Smooth muscle cell (in vitro differentiated cells): Measurements from ENCODE around the gene TTLL11. TPM values are rescaled to one million over a fixed set of nuclear protein-coding genes. Genes with fewer than 3 reads are reported as not detected.
"Not testable (repeated sequence)": the region's sequence is repeated elsewhere in the genome, so short reads cannot be mapped to it uniquely, and the experiment has no call there.

ENCODE experiments used
- DNase-seq: peaks from one replicate; lab custom pipeline; 2025; ENCODE audit not compliant: unreplicated experiment; lab: John Stamatoyannopoulos, UW
- H2AFZ ChIP-seq: fragments of 200-600 bp; sonication (generic); 2 replicates; pipeline ENCODE4 v1.6.0; 2016; ENCODE audit warnings: antibody characterized with exemption, low read depth, mild to moderate bottlenecking
- H3F3A ChIP-seq: fragments of 200-600 bp; sonication (generic); 2 replicates; pipeline ENCODE4 v1.6.0; 2017; ENCODE audit warnings: antibody characterized with exemption, low read depth
- H3K27ac ChIP-seq: fragments of 200-600 bp; sonication (generic); 2 replicates; pipeline ENCODE4 v1.5.1; 2016; ENCODE audit warnings: low read depth, mild to moderate bottlenecking
- H3K27me3 ChIP-seq: fragments of 200-600 bp; sonication (generic); 2 replicates; pipeline ENCODE4 v1.6.1; 2016; ENCODE audit warnings: low read depth, mild to moderate bottlenecking
- H3K36me3 ChIP-seq: fragments of 200-600 bp; sonication (generic); 2 replicates; pipeline ENCODE4 v1.5.1; 2016; ENCODE audit warnings: low read depth
- H3K4me1 ChIP-seq: fragments of 200-600 bp; sonication (generic); 2 replicates; pipeline ENCODE4 v1.5.1; 2016; ENCODE audit warnings: low read depth
- H3K4me2 ChIP-seq: fragments of 200-600 bp; sonication (generic); 2 replicates; pipeline ENCODE4 v1.6.0; 2016; ENCODE audit warnings: mild to moderate bottlenecking
- H3K4me3 ChIP-seq: fragments of 200-600 bp; sonication (generic); 2 replicates; pipeline ENCODE4 v1.5.1; 2016; ENCODE audit warnings: mild to moderate bottlenecking
- H3K79me2 ChIP-seq: fragments of 200-600 bp; sonication (generic); 2 replicates; pipeline ENCODE4 v1.6.0; 2016; ENCODE audit warnings: low read depth, mild to moderate bottlenecking
- H3K9ac ChIP-seq: fragments of 200-600 bp; sonication (generic); 2 replicates; pipeline ENCODE4 v1.6.0; 2016; ENCODE audit warnings: low read depth
- H3K9me3 ChIP-seq: fragments of 200-600 bp; sonication (generic); replicated peaks from 2 replicates; pipeline ENCODE4 v1.5.1; 2016; ENCODE audit warnings: low read depth
- H4K20me1 ChIP-seq: fragments of 200-600 bp; sonication (generic); 2 replicates; pipeline ENCODE4 v1.6.0; 2016; ENCODE audit warnings: low read depth
- CTCF ChIP-seq: fragments of 200-600 bp; sonication (generic); IDR thresholded peaks from 2 replicates; pipeline ENCODE4 v1.5.1; 2017; ENCODE audit warnings: borderline replicate concordance, mild to moderate bottlenecking, antibody characterized with exemption; ENCODE audit not compliant: insufficient read depth, poor library complexity, severe bottlenecking
- WGBS: methylation state at CpG from one replicate; pipeline ENCODE4 v1.1.7; 2016; ENCODE audit warnings: low lambda C conversion rate; 5-methylcytosine and 5-hydroxymethylcytosine counted together
- polyA plus RNA-seq: library from polyadenylated mRNA; unstranded; fragments of >200 nt; fragmentation: Nextera tagmentation; extraction: Ambion mirVana; gene quantifications from 2 replicates; pipeline ENCODE4 v1.2.1, GENCODE V29; 2016
- total RNA-seq: library from RNA; depleted of rRNA; stranded (reverse); fragments of >200 nt; gene quantifications from 2 replicates; pipeline ENCODE4 v1.2.3, GENCODE V29; 2014

TTLL11 gene
- total and polyA plus RNA-seq, 2 experiments from 2014 or later: 2.6 to 3.7 TPM

GRCh38 chr9:121798941-121799340 lies 294.2 kb downstream of the TTLL11 start:
- Histone ChIP-seq H3K9me3 (no peaks in the 10 kb centered on the region), H3K4me1 (no peaks in the 10 kb centered on the region), H3K36me3 (no peaks in the 10 kb centered on the region)

GRCh38 chr9:121797081-121797480 lies 296.0 kb downstream of the TTLL11 start:
- no peak overlapping the region for H2AFZ ChIP-seq
- no peak for DNase-seq
- no peaks in the 10 kb centered on the region for H3F3A ChIP-seq

More at GRCh38 chr9:121798941-121799340, 294.2 kb downstream of the TTLL11 start:
- no peak overlapping the region for H2AFZ ChIP-seq
- WGBS: 86% methylated on average over 5 of the region's 5 CpGs
- no peaks in the 10 kb centered on the region for H4K20me1 ChIP-seq
- TF ChIP-seq CTCF: no peak
- H3K27me3 ChIP-seq: peaks cover 12% of the 10 kb centered on the region
- H3K9ac ChIP-seq: no peak overlapping the region
- DNase-seq: no peak
- no peak overlapping the region for H3K4me3 ChIP-seq
- H3K79me2 ChIP-seq: no peaks in the 10 kb centered on the region
- no peak overlapping the region for H3K27ac ChIP-seq
- H3F3A ChIP-seq: no peaks in the 10 kb centered on the region
- H3K4me2 ChIP-seq: no peak overlapping the region

GRCh38 chr9:121794334-121794733 lies 298.8 kb downstream of the TTLL11 start:
- not testable (repeated sequence) for H3K9me3 ChIP-seq, H3K27me3 ChIP-seq, H3K9ac ChIP-seq, H3K79me2 ChIP-seq, H3K4me3 ChIP-seq, H3F3A ChIP-seq, H3K36me3 ChIP-seq, H3K4me1 ChIP-seq, DNase-seq, H2AFZ ChIP-seq, H3K27ac ChIP-seq, H4K20me1 ChIP-seq, H3K4me2 ChIP-seq
- WGBS: 80% methylated on average over 6 of the region's 6 CpGs

More at GRCh38 chr9:121797081-121797480, 296.0 kb downstream of the TTLL11 start:
- Histone ChIP-seq H3K4me3 (no peak overlapping the region), H3K9me3 (no peaks in the 10 kb centered on the region), H3K4me2 (no peak overlapping the region), H3K79me2 (no peaks in the 10 kb centered on the region), H4K20me1 (no peaks in the 10 kb centered on the region), H3K36me3 (no peaks in the 10 kb centered on the region), H3K9ac (no peak overlapping the region), H3K27ac (no peak overlapping the region), H3K4me1 (no peaks in the 10 kb centered on the region), H3K27me3 (peaks cover 5% of the 10 kb centered on the region)
- WGBS: 82% methylated on average over 2 of the region's 2 CpGs
- TF ChIP-seq CTCF: no peak

GRCh38 chr9:121792476-121792875 lies 300.6 kb downstream of the TTLL11 start:
- not testable (repeated sequence) for H4K20me1 ChIP-seq, H3K27ac ChIP-seq, H3K4me1 ChIP-seq, H3K27me3 ChIP-seq, H3K4me3 ChIP-seq, H3F3A ChIP-seq, H3K36me3 ChIP-seq, H3K9me3 ChIP-seq, H3K4me2 ChIP-seq, H2AFZ ChIP-seq, DNase-seq, H3K9ac ChIP-seq, H3K79me2 ChIP-seq
- whole genome bisulfite sequencing: 92% methylated on average over 10 of the region's 10 CpGs

- Histone ChIP-seq H3F3A (no peaks in the 10 kb centered on the region), H3K27ac (no peak overlapping the region), H3K9ac (no peak overlapping the region), H3K4me3 (no peak overlapping the region), H3K4me2 (no peak overlapping the region), H2AFZ (no peak overlapping the region), H3K9me3 (no peaks in the 10 kb centered on the region), H3K79me2 (no peaks in the 10 kb centered on the region), H3K27me3 (no peaks in the 10 kb centered on the region), H3K4me1 (no peaks in the 10 kb centered on the region), H4K20me1 (no peaks in the 10 kb centered on the region), H3K36me3 (no peaks in the 10 kb centered on the region)
- TF ChIP-seq CTCF: no peak
- DNase-seq: no peak
- 87% methylated on average over 14 of the region's 14 CpGs for WGBS
Observed at GRCh38 chr9:121790841-121791240, 302.3 kb downstream of the TTLL11 start.
